ENCODE results near the gene PCDHGB2. TPM values are rescaled to one million over a fixed set of nuclear protein-coding genes. Genes with fewer than 3 reads are reported as not detected.

Gene PCDHGB2
- total and polyA plus RNA-seq, 2 of the 4 experiments (the other 2 are of a cell fraction): 2.6 to 3.0 TPM

DNA sequence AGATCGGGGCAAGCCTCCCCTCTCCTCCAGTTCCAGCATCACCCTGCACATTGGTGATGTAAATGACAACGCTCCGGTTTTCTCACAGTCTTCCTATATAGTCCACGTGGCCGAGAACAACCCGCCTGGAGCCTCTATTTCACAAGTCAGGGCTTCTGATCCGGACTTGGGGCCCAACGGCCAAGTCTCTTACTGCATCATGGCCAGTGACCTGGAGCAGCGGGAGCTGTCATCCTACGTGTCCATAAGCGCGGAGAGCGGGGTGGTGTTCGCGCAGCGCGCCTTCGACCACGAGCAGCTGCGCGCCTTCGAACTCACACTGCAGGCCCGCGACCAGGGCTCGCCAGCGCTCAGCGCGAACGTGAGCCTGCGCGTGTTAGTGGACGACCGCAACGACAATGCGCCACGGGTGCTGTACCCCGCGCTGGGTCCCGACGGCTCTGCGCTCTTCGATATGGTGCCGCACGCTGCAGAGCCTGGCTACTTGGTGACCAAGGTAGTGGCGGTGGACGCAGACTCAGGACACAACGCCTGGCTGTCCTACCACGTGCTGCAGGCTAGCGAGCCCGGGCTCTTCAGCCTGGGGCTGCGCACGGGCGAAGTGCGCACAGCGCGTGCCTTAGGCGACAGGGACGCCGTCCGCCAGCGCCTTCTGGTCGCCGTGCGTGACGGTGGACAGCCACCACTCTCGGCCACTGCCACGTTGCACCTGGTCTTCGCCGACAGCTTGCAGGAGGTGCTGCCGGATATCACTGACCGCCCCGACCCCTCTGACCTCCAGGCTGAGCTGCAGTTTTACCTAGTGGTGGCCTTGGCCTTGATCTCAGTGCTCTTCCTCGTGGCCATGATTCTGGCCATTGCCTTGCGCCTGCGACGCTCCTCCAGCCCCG, 29.6 kb downstream of the PCDHGB2 start:
- no TSS peak for BruUV-seq (replicated peaks)
- no peak for DNase-seq
- Histone ChIP-seq H3K4me1 (ENCODE audit: control insufficient read depth, insufficient read depth, low read length) (peaks cover 1% of the 10 kb centered on the region; the same call in 1 of the 2 replicates), H4K20me1 (ENCODE audit: insufficient read depth, low read length) (no peaks in the 10 kb centered on the region), H2AFZ (replicated peaks; ENCODE audit: low read length, poor library complexity) (no peak overlapping the region), H2AK9ac (replicated peaks; ENCODE audit: low read depth, low read length, poor library complexity) (no peak overlapping the region), H3K9ac (ENCODE audit: low read depth, low read length) (no peak overlapping the region), H3K9me1 (ENCODE audit: insufficient read depth, low read length) (no peaks in the 10 kb centered on the region), H3K4me3 (ENCODE audit: insufficient read depth, low read depth, low read length) (no peak overlapping the region), H3K4me2 (ENCODE audit: low read depth, low read length) (no peak overlapping the region), H3K18ac (ENCODE audit: low read depth, low read length) (no peak overlapping the region), H2BK5ac (ENCODE audit: low read depth, low read length, poor library complexity, severe bottlenecking) (no peak overlapping the region), H3K27ac (ENCODE audit: insufficient read depth, low read length) (no peak overlapping the region), H3K14ac (replicated peaks; ENCODE audit: low read depth, low read length) (no peak overlapping the region), H3K9me3 (ENCODE audit: control insufficient read depth, insufficient read depth, low read length) (peaks cover 53% of the 10 kb centered on the region), H3K23ac (ENCODE audit: low read depth, low read length) (no peak overlapping the region), H3K27me3 (ENCODE audit: control insufficient read depth, insufficient read depth, low read length) (no peaks in the 10 kb centered on the region), H4K5ac (ENCODE audit: low read depth, low read length) (no peak overlapping the region), H2BK120ac (ENCODE audit: low read depth, low read length) (no peak overlapping the region), H2BK15ac (ENCODE audit: low read depth, low read length) (no peak overlapping the region), H4K8ac (ENCODE audit: low read depth in 2 of 2, low read length in 2 of 2) (no peak overlapping the region), H4K91ac (ENCODE audit: insufficient read depth, low read depth, low read length) (no peak overlapping the region), H2AK5ac (ENCODE audit: low read depth, low read length) (no peak overlapping the region), H2BK20ac (ENCODE audit: low read depth, low read length) (no peak overlapping the region), H3K79me1 (ENCODE audit: low read depth in 1 of 2, low read length in 2 of 2) (peaks cover 7% of the 10 kb centered on the region in 2 experiments; a peak in 3 of 4 replicates), H3K56ac (ENCODE audit: extremely low read depth, insufficient read depth, low read length) (no peak overlapping the region), H3K36me3 (ENCODE audit: control insufficient read depth, insufficient read depth, low read length) (peaks cover 20% of the 10 kb centered on the region), H3K4ac (ENCODE audit: low read depth, low read length) (no peak overlapping the region)
- 44% methylated on average over 60 of the region's 77 CpGs; no CpG with 5 or more reads in 1 of the 2 experiments for WGBS, 2 experiments (ENCODE audit: extremely low coverage in 2 of 2, insufficient read length in 1 of 2)
- no peak for ATAC-seq (ENCODE audit: low read depth)
- dilution Hi-C loops (cut with HindIII; ENCODE audit: low sequenced_read_pairs, unreplicated experiment): no loop called here
- ChIA-PET CTCF (no interaction called here), POLR2A (ENCODE audit: unreplicated experiment) (no interaction called here)
- in situ Hi-C loops (cut with MboI; ENCODE audit: low sequenced_read_pairs): no loop called here
- TF ChIP-seq, protein P1, sequence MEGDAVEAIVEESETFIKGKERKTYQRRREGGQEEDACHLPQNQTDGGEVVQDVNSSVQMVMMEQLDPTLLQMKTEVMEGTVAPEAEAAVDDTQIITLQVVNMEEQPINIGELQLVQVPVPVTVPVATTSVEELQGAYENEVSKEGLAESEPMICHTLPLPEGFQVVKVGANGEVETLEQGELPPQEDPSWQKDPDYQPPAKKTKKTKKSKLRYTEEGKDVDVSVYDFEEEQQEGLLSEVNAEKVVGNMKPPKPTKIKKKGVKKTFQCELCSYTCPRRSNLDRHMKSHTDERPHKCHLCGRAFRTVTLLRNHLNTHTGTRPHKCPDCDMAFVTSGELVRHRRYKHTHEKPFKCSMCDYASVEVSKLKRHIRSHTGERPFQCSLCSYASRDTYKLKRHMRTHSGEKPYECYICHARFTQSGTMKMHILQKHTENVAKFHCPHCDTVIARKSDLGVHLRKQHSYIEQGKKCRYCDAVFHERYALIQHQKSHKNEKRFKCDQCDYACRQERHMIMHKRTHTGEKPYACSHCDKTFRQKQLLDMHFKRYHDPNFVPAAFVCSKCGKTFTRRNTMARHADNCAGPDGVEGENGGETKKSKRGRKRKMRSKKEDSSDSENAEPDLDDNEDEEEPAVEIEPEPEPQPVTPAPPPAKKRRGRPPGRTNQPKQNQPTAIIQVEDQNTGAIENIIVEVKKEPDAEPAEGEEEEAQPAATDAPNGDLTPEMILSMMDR (conservative IDR thresholded peaks at IDR 0.05; ENCODE audit: low read depth, low read length): no peak
- TF ChIP-seq RAD21 (IDR thresholded peaks at IDR 0.05; ENCODE audit: low read length) (no peak), RFX5 (IDR thresholded peaks at IDR 0.05; ENCODE audit: low read depth, low read length) (no peak), RCOR1 (IDR thresholded peaks at IDR 0.05; ENCODE audit: insufficient replicate concordance, low read length) (no peak), CEBPB (IDR thresholded peaks at IDR 0.05; ENCODE audit: low read depth, low read length) (no peak), MAFK (IDR thresholded peaks at IDR 0.05; ENCODE audit: low read depth, low read length) (no peak), MAZ (IDR thresholded peaks at IDR 0.05; ENCODE audit: borderline replicate concordance, low read depth, low read length) (no peak), BHLHE40 (IDR thresholded peaks at IDR 0.05; ENCODE audit: low read depth, low read length) (no peak), MXI1 (IDR thresholded peaks at IDR 0.05; ENCODE audit: borderline replicate concordance, low read depth, low read length) (no peak), SMC3 (IDR thresholded peaks at IDR 0.05; ENCODE audit: low read depth, low read length) (no peak), NFE2L2 (IDR thresholded peaks at IDR 0.05; ENCODE audit: low read depth, low read length) (no peak)
- TF ChIP-seq, protein P2, sequence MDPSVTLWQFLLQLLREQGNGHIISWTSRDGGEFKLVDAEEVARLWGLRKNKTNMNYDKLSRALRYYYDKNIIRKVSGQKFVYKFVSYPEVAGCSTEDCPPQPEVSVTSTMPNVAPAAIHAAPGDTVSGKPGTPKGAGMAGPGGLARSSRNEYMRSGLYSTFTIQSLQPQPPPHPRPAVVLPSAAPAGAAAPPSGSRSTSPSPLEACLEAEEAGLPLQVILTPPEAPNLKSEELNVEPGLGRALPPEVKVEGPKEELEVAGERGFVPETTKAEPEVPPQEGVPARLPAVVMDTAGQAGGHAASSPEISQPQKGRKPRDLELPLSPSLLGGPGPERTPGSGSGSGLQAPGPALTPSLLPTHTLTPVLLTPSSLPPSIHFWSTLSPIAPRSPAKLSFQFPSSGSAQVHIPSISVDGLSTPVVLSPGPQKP (IDR thresholded peaks at IDR 0.05; ENCODE audit: borderline replicate concordance, low read depth, low read length): no peak
- intact Hi-C loops (cut with micrococcal nuclease): no loop called here

Data from IMR-90 (cell line).